Measurements from ENCODE around the gene OSBPL5.

GRCh38 chr11:3050386-3051195 is 114.5 kb downstream of the OSBPL5 start:
- no peak for TF ChIP-seq CTCF (IDR thresholded peaks at IDR 0.05 in 8 of 11, conservative IDR thresholded peaks at IDR 0.05 in 3 of 11)
- no peak for TF ChIP-seq POLR2AphosphoS5 (IDR thresholded peaks at IDR 0.05)
